K562 (cell line): Measurements from ENCODE around the gene TRAPPC5. TPM values are rescaled to one million over a fixed set of nuclear protein-coding genes. Genes with fewer than 3 reads are reported as not detected.

Experiments used
- ATAC-seq: fragments of 200-7000 bp; cut with Tn5 transposase; 3 replicates; pipeline ENCODE4 v1.9.1; 2020; ENCODE audit warnings: moderate library complexity
- BruUV-seq: library from RNA; stranded (reverse); fragments of 400-500 nt; replicated peaks from 2 replicates; lab custom pipeline; 2021; lab: Mats Ljungman, UMichigan
- CTCF ChIA-PET: fragments of 300-600 bp; formaldehyde crosslinking; extraction: SDS; loops from one replicate; lab custom pipeline; 2021; ENCODE audit warnings: low intra/inter-chr PET ratio; lab: Yijun Ruan, JAX
- POLR2A ChIA-PET: fragments of 300-600, 350-650 bp; sonication (Branson Sonifier 250); formaldehyde crosslinking; extraction: SDS; loops from one replicate; lab custom pipeline; 2021; ENCODE audit warnings: antibody characterized with exemption, inconsistent platforms; lab: Yijun Ruan, JAX
- DNase-seq, 4 experiments: peaks; one replicate each; pipeline versions ENCODE4 v3.0.0 to v3.0.0-alpha.2; 2011 to 2018; ENCODE audit warnings: low spot score in 3 of 4, mixed read lengths in 3 of 4; ENCODE audit errors: extremely low read depth in 1 of 4
- FAIRE-seq: peaks from 2 replicates; lab custom pipeline; 2011; peaks lifted over from hg19 to GRCh38; lab: Jason Lieb, UNC
- H2AFZ ChIP-seq: 2 replicates; pipeline ENCODE4 v1.6.0; 2011; ENCODE audit warnings: low read depth, low read length, control low read depth, inconsistent platforms
- H3K27ac ChIP-seq: fragments of 200-600 bp; 3 replicates; pipeline ENCODE4 v1.8.0; 2011; ENCODE audit warnings: low read depth, mild to moderate bottlenecking, control low read depth, inconsistent platforms, low read length, moderate library complexity, mixed read lengths; ENCODE audit errors: extremely low read depth
- H3K27me3 ChIP-seq, 2 experiments: fragments of 300-600 bp in 1 of 2; 2 replicates in 1 of 2; 3 replicates in 1 of 2; pipeline versions ENCODE4 v1.6.0 to v1.8.0; 2011; ENCODE audit warnings: inconsistent platforms in 2 of 2, low read length in 2 of 2, mild to moderate bottlenecking in 1 of 2, mixed read lengths in 1 of 2, moderate library complexity in 1 of 2; ENCODE audit not compliant: control insufficient read depth in 2 of 2, insufficient read depth in 2 of 2
- H3K36me3 ChIP-seq: fragments of 300-600 bp; 3 replicates; pipeline ENCODE4 v1.8.0; 2011; ENCODE audit warnings: mild to moderate bottlenecking, low read length, inconsistent platforms; ENCODE audit not compliant: control insufficient read depth, insufficient read depth
- H3K4me1 ChIP-seq, 2 experiments: fragments of 200-600 bp in 1 of 2; replicated peaks in 1 of 2; 2 replicates in 1 of 2; 3 replicates in 1 of 2; pipeline versions ENCODE4 v1.5.1 to v1.8.0; 2011; ENCODE audit warnings: inconsistent platforms in 2 of 2, low read length in 2 of 2, mild to moderate bottlenecking in 1 of 2, mixed read lengths in 1 of 2, moderate library complexity in 1 of 2; ENCODE audit not compliant: control insufficient read depth in 2 of 2, insufficient read depth in 2 of 2
- H3K4me2 ChIP-seq: 2 replicates; pipeline ENCODE4 v1.6.1; 2011; ENCODE audit warnings: low read length, control low read depth, inconsistent platforms, mixed read lengths; ENCODE audit not compliant: insufficient read depth
- H3K4me3 ChIP-seq: fragments of 200-600 bp; sonication (generic), shearing (Covaris generic); 2 replicates; pipeline ENCODE4 v1.5.1; 2016; ENCODE audit warnings: control low read depth, inconsistent platforms
- H3K79me2 ChIP-seq: fragments of 200-600 bp; 3 replicates; pipeline ENCODE4 v1.8.0; 2011; ENCODE audit warnings: low read length, inconsistent platforms; ENCODE audit not compliant: control insufficient read depth, insufficient read depth
- H3K9ac ChIP-seq, 2 experiments: 2 replicates each; pipeline versions ENCODE4 v1.6.0 to v1.6.1; 2011; ENCODE audit warnings: low read depth in 2 of 2, low read length in 2 of 2, control low read depth in 1 of 2, inconsistent platforms in 1 of 2, mild to moderate bottlenecking in 1 of 2, mixed read lengths in 1 of 2; ENCODE audit not compliant: insufficient read depth in 1 of 2
- H3K9me1 ChIP-seq: one replicate; pipeline ENCODE4 v1.6.0; 2011; ENCODE audit warnings: inconsistent platforms, mild to moderate bottlenecking, low read length, moderate library complexity; ENCODE audit not compliant: control insufficient read depth, insufficient read depth
- H3K9me3 ChIP-seq: replicated peaks from 2 replicates; pipeline ENCODE4 v1.5.1; 2011; ENCODE audit warnings: low read depth, low read length, inconsistent platforms; ENCODE audit not compliant: control insufficient read depth, insufficient read depth
- H4K20me1 ChIP-seq: replicated peaks from 2 replicates; pipeline ENCODE4 v1.6.1; 2011; ENCODE audit warnings: low read length, inconsistent platforms, mixed read lengths; ENCODE audit not compliant: control insufficient read depth, insufficient read depth
- ADNP ChIP-seq: fragments of 200-800 bp; sonication (Bioruptor generic); IDR thresholded peaks from 2 replicates; pipeline ENCODE4 v1.6.1; 2016; ENCODE audit warnings: missing genetic modification characterization, missing compliant biosample characterization
- BCL6 ChIP-seq: fragments of 250-450 bp; sonication (Bioruptor Pico); IDR thresholded peaks from 2 replicates; pipeline ENCODE4 v1.4.0; 2020
- FOSL1 ChIP-seq: fragments of 200-800 bp; sonication (Bioruptor generic); conservative IDR thresholded peaks from 2 replicates; pipeline ENCODE4 v1.6.1; 2016; ENCODE audit warnings: missing genetic modification characterization, missing compliant biosample characterization
- NFE2L1 ChIP-seq: fragments of 450-650 bp; IDR thresholded peaks from 2 replicates; pipeline ENCODE4 v1.6.1; 2016; ENCODE audit warnings: missing genetic modification characterization, low read depth, mild to moderate bottlenecking, missing compliant biosample characterization, moderate library complexity, borderline replicate concordance
- POLR2G ChIP-seq: fragments of 200-400 bp; formaldehyde crosslinking; IDR thresholded peaks from 2 replicates; pipeline ENCODE4 v1.6.1; 2017; ENCODE audit warnings: low read depth, mild to moderate bottlenecking, antibody characterized with exemption, low read length, moderate library complexity
- SETDB1 ChIP-seq: IDR thresholded peaks from one replicate; pipeline ENCODE4 v1.6.1; 2012; ENCODE audit warnings: low read length, control low read depth, inconsistent platforms
- ZNF384 ChIP-seq: IDR thresholded peaks from 2 replicates; pipeline ENCODE4 v1.6.1; 2012; ENCODE audit warnings: low read depth, low read length, improper control_type of control experiment
- WGBS: fragments of 100-300 bp; shearing (Covaris generic); methylation state at CpG from one replicate; pipeline ENCODE4 v1.1.6; 2016; ENCODE audit warnings: low coverage, mixed read lengths; ENCODE audit not compliant: insufficient coverage; ENCODE audit errors: missing lambda C conversion rate; 5-methylcytosine and 5-hydroxymethylcytosine counted together
- in situ Hi-C: fragments of 300-500 bp; cut with MboI; formaldehyde crosslinking; loops from 4 replicates; pipeline ENCODE4 v1.15.0; 2018; ENCODE audit warnings: inconsistent platforms, mixed read lengths
- intact Hi-C: fragments of 100-400 bp; cut with micrococcal nuclease; formaldehyde crosslinking; loops from 2 replicates; pipeline ENCODE4 v1.14.2; 2022
- polyA plus RNA-seq, 8 experiments: library from polyadenylated mRNA; depleted of rRNA in 4 of 8; stranded (reverse) in 5 of 8; unstranded in 3 of 8; fragments of >200 nt; fragmentation: Nextera tagmentation in 2 of 8; fragmentation: Illumina TruSeq in 1 of 8; extraction: Ambion mirVana in 2 of 8; extraction: Trizol in 1 of 8; gene quantifications; 2 replicates each; pipeline versions ENCODE4 v1.2.1 to v1.2.3, GENCODE V29; 2011 to 2014; ENCODE audit warnings: inconsistent platforms in 1 of 8, missing spikeins in 1 of 8
- total RNA-seq, 7 experiments: library from RNA; depleted of rRNA in 6 of 7; stranded (reverse); fragments of >200 nt in 6 of 7; fragmentation: Illumina TruSeq in 2 of 7; extraction: Trizol in 2 of 7; gene quantifications; 2 replicates each; pipeline versions ENCODE4 v1.2.1 to v1.2.3, GENCODE V29; 2011 to 2021; ENCODE audit warnings: low replicate concordance in 1 of 7
- TF ChIP-seq, protein P1 (sequence below), 2 experiments: fragments of 450-650 bp in 1 of 2; sonication (generic) in 1 of 2; formaldehyde crosslinking; conservative IDR thresholded peaks; 2 replicates each; pipeline versions ENCODE4 v1.4.0 to v1.8.1; 2020 to 2022; ENCODE audit warnings: mild to moderate bottlenecking in 1 of 2, missing genetic modification reagents in 1 of 2
- TF ChIP-seq, protein P2 (sequence below), 3 experiments: fragments of 200-800 bp in 1 of 3; fragments of 250-450 bp in 1 of 3; fragments of 450-650 bp in 1 of 3; sonication (Bioruptor Pico) in 1 of 3; sonication (Bioruptor generic) in 1 of 3; formaldehyde crosslinking in 1 of 3; IDR thresholded peaks; 2 replicates each; pipeline versions ENCODE4 v1.6.1 to v1.8.0; 2016 to 2022; ENCODE audit warnings: mild to moderate bottlenecking in 2 of 3, missing genetic modification characterization in 2 of 3, missing compliant biosample characterization in 1 of 3, moderate library complexity in 1 of 3

Gene TRAPPC5
- total and polyA plus RNA-seq, 9 of the 15 experiments (the other 6 are each of a cell fraction or from before 2014, with no cell fraction given) = 2.0 to 76.9 (median 29.3) TPM

DNA sequence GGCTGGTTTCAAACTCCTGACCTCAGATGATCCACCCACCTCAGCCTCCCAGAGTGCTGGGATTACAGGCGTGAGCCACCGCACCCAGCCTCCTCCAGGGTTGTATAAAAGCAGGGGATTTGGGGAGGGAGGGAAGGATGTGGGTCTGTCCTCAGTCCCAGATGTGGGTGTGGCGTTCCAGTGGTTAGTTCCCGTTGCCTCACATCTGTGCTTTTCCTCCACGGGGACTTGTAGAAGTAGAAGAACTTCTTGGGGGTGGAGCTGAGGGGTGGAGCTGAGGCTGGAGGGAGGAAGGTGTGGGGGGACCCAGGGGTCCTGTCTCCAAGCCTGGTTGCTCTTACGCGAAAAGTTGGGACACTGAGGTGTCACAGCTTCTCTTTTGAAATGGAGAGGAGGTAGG is 4.3 kb upstream of the TRAPPC5 start:
- Histone ChIP-seq H3K27me3 (peaks cover 3 to 15% of the 10 kb centered on the region in 2 experiments; a peak in 2 of 5 replicates), H3K9ac (no peak overlapping the region), H3K27ac (no peak overlapping the region), H3K9me1 (no peaks in the 10 kb centered on the region), H3K36me3 (no peaks in the 10 kb centered on the region), H4K20me1 (no peaks in the 10 kb centered on the region), H3K9me3 (peaks cover 5% of the 10 kb centered on the region; the same call in 1 of the 2 replicates), H3K4me1 (peaks cover 10 to 12% of the 10 kb centered on the region in 2 experiments; a peak in 4 of 5 replicates), H3K79me2 (peaks cover 7% of the 10 kb centered on the region; the same call in 2 of the 3 replicates), H2AFZ (peak overlapping the region; percentile 55; the same call in 1 of the 2 replicates)
- no TSS peak for BruUV-seq
- 0% methylated on average over 7 of the region's 7 CpGs for WGBS
- in situ Hi-C loops (loop anchor here (5.0 kb wide), 1 partner anchor 89 kb away; no protein-coding TSS in a partner anchor), intact Hi-C loops (no loop called here)
- DNase-seq (no peak), FAIRE-seq (no peak), ATAC-seq (no peak)
- CTCF ChIA-PET = no interaction called here
- POLR2A ChIA-PET = no interaction called here
- no peak for TF ChIP-seq ADNP
- TF ChIP-seq ZNF384 = no peak
- no peak for TF ChIP-seq FOSL1 (tag)
- TF ChIP-seq BCL6 = no peak
- no peak for TF ChIP-seq SETDB1
- TF ChIP-seq POLR2G = no peak
- TF ChIP-seq, protein P1, sequence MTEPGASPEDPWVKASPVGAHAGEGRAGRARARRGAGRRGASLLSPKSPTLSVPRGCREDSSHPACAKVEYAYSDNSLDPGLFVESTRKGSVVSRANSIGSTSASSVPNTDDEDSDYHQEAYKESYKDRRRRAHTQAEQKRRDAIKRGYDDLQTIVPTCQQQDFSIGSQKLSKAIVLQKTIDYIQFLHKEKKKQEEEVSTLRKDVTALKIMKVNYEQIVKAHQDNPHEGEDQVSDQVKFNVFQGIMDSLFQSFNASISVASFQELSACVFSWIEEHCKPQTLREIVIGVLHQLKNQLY (CRISPR knock-in tag; conservative IDR thresholded peaks at IDR 0.05) = no peak
- TF ChIP-seq, protein P2, sequence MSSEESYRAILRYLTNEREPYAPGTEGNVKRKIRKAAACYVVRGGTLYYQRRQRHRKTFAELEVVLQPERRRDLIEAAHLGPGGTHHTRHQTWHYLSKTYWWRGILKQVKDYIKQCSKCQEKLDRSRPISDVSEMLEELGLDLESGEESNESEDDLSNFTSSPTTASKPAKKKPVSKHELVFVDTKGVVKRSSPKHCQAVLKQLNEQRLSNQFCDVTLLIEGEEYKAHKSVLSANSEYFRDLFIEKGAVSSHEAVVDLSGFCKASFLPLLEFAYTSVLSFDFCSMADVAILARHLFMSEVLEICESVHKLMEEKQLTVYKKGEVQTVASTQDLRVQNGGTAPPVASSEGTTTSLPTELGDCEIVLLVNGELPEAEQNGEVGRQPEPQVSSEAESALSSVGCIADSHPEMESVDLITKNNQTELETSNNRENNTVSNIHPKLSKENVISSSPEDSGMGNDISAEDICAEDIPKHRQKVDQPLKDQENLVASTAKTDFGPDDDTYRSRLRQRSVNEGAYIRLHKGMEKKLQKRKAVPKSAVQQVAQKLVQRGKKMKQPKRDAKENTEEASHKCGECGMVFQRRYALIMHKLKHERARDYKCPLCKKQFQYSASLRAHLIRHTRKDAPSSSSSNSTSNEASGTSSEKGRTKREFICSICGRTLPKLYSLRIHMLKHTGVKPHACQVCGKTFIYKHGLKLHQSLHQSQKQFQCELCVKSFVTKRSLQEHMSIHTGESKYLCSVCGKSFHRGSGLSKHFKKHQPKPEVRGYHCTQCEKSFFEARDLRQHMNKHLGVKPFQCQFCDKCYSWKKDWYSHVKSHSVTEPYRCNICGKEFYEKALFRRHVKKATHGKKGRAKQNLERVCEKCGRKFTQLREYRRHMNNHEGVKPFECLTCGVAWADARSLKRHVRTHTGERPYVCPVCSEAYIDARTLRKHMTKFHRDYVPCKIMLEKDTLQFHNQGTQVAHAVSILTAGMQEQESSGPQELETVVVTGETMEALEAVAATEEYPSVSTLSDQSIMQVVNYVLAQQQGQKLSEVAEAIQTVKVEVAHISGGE (CRISPR knock-in tag; IDR thresholded peaks at IDR 0.05) = no peak
- no peak for TF ChIP-seq NFE2L1 (tag)
- TF ChIP-seq, all 486 proteins: peak for 0
- Histone ChIP-seq H3K4me2 (peak overlapping the region; percentile 31), H3K4me3 (no peak overlapping the region; the same call in 1 of the 2 replicates)
